Naive B cell (primary cell): Measurements from ENCODE around the gene RBPJ. TPM values are rescaled to one million over a fixed set of nuclear protein-coding genes. Genes with fewer than 3 reads are reported as not detected.

Experiments used
- ATAC-seq, 2 donors: fragments of 150-1000 bp; cut with Tn5 transposase; 2 replicates each; pipeline ENCODE4 v1.10.0; 2021; ENCODE audit warnings: low read depth in 2 of 2, mild to moderate bottlenecking in 2 of 2, moderate library complexity in 2 of 2
- DNase-seq: peaks from one replicate; pipeline ENCODE4 v3.0.0; 2022
- H3K27ac Mint-ChIP-seq, 6 donors: one replicate each; pipeline ENCODE4 v1.8.0; 2020 to 2022; ENCODE audit warnings: mild to moderate bottlenecking in 6 of 6, mixed read lengths in 6 of 6, moderate library complexity in 5 of 6, inconsistent platforms in 2 of 6
- H3K27me3 Mint-ChIP-seq, 3 donors: one replicate each; pipeline ENCODE4 v1.8.0; 2021 to 2022; ENCODE audit warnings: mixed read lengths in 3 of 3, mild to moderate bottlenecking in 1 of 3
- H3K36me3 Mint-ChIP-seq, 2 donors: one replicate each; pipeline ENCODE4 v1.8.0; 2020 to 2022; ENCODE audit warnings: mixed read lengths in 2 of 2, inconsistent platforms in 1 of 2, mild to moderate bottlenecking in 1 of 2
- H3K4me1 Mint-ChIP-seq, 3 donors: one replicate each; pipeline ENCODE4 v1.8.0; 2020 to 2022; ENCODE audit warnings: mixed read lengths in 3 of 3, inconsistent platforms in 1 of 3, mild to moderate bottlenecking in 1 of 3, moderate library complexity in 1 of 3
- H3K4me3 Mint-ChIP-seq, 8 donors: one replicate each; pipeline ENCODE4 v1.8.0; 2020 to 2022; ENCODE audit warnings: mild to moderate bottlenecking in 8 of 8, mixed read lengths in 8 of 8, moderate library complexity in 8 of 8, inconsistent platforms in 2 of 8
- H3K9me3 Mint-ChIP-seq, 7 donors: one replicate each; pipeline ENCODE4 v1.8.0; 2020 to 2022; ENCODE audit warnings: mixed read lengths in 7 of 7, mild to moderate bottlenecking in 5 of 7, inconsistent platforms in 2 of 7, moderate library complexity in 1 of 7
- polyA plus RNA-seq, 6 donors: library from polyadenylated mRNA; unstranded; fragments of 300-500 nt; fragmentation: Illumina TruSeq; gene quantifications; one replicate each; pipeline ENCODE4 v1.2.3, GENCODE V29; 2021; ENCODE audit warnings: low read depth in 6 of 6

The RBPJ gene
- polyA plus RNA-seq, 6 donors from 2014 or later = 35.7 to 82.1 (median 49.6) TPM

DNA sequence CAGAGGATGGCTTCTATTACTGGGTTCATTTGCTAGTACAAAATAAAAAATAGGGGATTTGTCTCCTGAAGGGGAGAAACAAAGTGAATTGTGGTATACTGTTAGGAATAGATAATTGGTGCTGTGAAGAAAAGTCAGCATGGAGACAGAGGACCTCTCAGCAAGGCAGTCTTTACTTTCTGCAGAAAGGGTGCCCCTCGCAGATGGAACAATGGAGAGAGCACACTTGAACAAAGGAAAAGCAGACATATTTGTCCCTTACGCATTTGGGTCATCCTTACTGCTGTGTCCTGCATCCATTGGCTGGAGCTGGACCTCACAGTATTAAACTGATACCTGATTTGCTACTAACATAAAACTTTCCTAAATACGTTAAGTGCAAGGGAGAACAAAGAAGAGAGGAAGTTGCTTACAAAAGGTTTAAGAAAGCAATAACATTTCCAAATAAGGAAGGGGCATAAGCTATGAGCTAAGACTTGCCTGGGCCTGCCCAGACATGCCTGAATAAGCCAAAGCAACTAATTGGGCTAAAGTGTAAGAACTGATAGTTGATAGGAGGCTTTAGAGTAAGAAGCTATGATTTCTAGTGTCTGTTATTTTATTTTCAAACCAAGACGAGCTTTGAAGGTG is 85.6 kb downstream of the RBPJ start:
- H3K36me3 Mint-ChIP-seq = peaks cover 17 to 23% of the 10 kb centered on the region in 2 donors
- ATAC-seq = no peak
- no peak overlapping the region for H3K4me3 Mint-ChIP-seq
- no peaks in the 10 kb centered on the region for H3K27me3 Mint-ChIP-seq
- peaks cover 8 to 14% (median 10%) of the 10 kb centered on the region in 3 donors for H3K4me1 Mint-ChIP-seq
- H3K27ac Mint-ChIP-seq = no peak overlapping the region
- H3K9me3 Mint-ChIP-seq = peaks cover 3 to 20% (median 11%) of the 10 kb centered on the region in 7 donors
- no peak for DNase-seq

DNA sequence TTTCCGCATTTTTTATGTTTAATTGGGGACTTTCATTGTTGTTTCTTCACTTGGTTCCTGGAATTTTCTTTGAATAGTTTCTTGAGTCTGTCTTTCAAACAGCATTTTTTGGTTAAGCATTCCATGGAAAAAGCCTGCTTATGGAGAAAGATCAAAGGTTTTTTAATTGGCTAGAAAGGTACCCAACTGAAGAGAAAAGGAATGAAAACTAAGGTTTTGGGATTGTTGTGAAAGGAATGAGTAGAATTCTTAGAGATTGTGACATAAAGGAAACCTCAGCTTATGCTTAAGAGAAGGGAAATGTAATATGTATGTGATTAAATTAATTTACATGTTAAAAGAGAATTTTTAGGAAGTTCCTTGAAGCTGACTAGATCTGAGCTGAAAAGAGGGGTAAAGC is 86.7 kb downstream of the RBPJ start:
- H3K36me3 Mint-ChIP-seq = peaks cover 17 to 23% of the 10 kb centered on the region in 2 donors
- H3K4me1 Mint-ChIP-seq = peaks cover 2 to 6% (median 4%) of the 10 kb centered on the region in 3 donors
- H3K27me3 Mint-ChIP-seq = no peaks in the 10 kb centered on the region
- H3K9me3 Mint-ChIP-seq = peaks cover 3 to 20% (median 11%) of the 10 kb centered on the region in 7 donors
- no peak overlapping the region for H3K4me3 Mint-ChIP-seq
- ATAC-seq (no peak), DNase-seq (no peak)
- peak overlapping the region in 1 of 6 donors; percentile 29 for H3K27ac Mint-ChIP-seq

DNA sequence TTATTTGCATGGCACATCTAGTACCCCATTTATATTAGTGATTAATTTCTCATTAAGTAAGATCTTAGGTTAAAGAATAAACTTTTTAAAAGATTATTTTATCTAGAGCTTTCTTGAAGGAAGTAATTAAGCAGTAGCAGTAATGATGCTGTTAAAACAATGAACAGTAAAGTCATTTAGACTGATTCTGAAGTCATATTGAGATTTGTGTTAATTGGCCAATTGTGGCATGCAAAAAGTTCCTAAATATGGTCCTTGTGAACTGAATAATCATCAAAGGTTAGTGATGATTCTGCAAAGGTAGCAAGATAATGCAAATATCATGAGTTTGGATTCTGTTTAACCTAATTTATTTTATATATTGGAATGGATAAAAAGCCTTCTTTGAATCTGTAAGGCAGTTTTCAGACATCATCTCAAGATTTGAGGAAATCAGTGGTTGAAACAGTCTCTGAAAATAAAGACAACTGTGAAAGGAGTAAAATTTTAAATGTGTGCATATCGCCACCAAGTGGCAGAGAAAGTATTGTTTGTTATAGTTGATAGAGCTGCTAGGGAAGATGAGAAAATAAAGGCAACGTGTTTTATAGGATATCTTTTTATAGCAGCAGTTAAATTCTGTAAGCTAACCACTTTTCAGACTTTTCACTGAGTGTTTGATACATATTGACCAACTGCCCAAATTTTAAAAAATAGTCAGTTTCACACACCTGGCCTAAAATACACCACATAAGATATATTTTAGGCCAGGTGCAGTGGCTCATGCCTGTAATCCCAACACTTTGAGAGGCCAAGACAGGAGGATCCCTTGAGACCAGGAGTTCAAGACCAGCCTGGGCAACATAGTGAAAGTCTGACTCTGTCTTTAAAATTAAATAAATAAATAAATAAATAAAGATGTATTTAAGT is 89.8 kb downstream of the RBPJ start:
- H3K27me3 Mint-ChIP-seq = no peaks in the 10 kb centered on the region
- H3K9me3 Mint-ChIP-seq = peaks cover 3 to 18% (median 11%) of the 10 kb centered on the region in 7 donors
- no peak overlapping the region for H3K4me3 Mint-ChIP-seq
- H3K4me1 Mint-ChIP-seq = no peaks in the 10 kb centered on the region
- no peak overlapping the region for H3K27ac Mint-ChIP-seq
- DNase-seq (peak; percentile 43), ATAC-seq (peak in 1 of 2 donors; percentile 43)
- H3K36me3 Mint-ChIP-seq = peaks cover 20 to 21% of the 10 kb centered on the region in 2 donors

DNA sequence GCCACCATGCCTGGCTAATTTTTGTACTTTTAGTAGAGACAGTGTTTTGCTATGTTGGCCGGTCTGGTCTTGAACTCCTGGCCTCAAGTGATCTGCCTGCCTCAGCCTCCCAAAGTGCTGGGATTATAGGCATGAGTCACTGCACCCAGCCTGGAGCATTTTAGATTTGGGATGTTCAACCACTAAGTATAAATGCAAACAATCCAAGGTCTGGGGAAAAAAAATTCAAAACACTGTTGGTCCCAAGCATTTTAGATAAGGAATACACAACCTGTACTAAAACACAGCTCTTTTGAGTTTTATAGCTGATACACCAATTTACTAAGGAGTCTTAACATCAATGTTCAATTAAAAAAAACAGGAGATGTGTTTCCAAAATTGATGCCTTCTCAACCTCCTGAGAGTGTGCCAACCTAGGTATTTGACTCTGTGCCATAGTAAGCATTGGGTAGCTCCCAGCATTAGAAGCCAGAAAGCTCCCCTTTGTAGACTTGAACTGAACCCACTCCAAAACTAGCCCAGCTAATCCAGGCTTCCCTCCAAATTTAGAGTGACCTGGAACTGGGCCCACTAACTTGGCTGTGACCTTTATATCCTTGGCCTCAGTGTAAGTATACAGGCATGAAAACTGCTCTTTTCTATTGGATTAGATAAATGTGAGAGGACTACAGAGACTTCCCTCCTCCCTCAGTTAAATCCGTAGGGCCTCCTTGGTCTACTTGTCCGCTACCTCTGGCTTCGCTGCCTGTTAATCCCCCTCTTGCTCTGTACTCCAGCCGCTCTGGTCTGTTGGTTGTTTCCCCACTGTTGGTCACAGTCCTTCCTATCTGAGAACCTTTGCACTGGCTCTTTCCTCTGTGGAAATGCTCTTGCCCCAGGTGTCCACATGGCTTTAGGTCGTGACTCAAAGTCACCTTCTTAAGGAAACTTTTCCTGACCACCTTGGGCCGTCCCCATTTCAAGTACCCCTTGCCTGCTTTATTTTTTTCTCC is 91.9 kb downstream of the RBPJ start:
- ATAC-seq = no peak
- Mint-ChIP-seq H3K36me3 (peaks cover under 1 to 3% of the 10 kb centered on the region in 2 donors), H3K9me3 (no peaks in the 10 kb centered on the region)

DNA sequence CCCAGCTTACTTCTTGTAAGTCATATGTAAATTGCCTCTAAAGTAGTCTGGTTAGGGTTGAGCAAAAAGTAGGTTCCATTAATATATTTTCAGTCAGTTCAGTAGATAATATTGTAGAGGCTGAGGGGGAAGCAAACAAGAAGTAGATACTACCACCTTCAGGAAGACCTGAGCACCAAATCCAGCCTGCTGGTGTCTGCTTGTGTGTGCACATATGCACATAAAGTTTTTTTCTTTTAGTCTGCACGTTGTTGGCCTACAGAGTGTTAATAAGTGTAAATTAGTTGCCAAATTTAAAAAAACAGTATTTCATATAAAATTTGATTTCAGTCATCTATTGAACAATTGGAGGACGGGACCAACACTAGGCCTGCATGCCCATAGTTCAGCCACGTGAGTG is 92.8 kb downstream of the RBPJ start:
- Mint-ChIP-seq H3K9me3 (no peaks in the 10 kb centered on the region), H3K36me3 (peaks cover 0 to 7% of the 10 kb centered on the region in 2 donors), H3K4me1 (no peaks in the 10 kb centered on the region), H3K27ac (peak overlapping the region in 1 of 6 donors; percentile 19), H3K27me3 (no peaks in the 10 kb centered on the region), H3K4me3 (no peak overlapping the region)
- no peak for DNase-seq
- no peak for ATAC-seq

More for the DNA sequence above, 91.9 kb downstream of the RBPJ start:
- Mint-ChIP-seq H3K4me3 (no peak overlapping the region), H3K27me3 (no peaks in the 10 kb centered on the region), H3K27ac (no peak overlapping the region), H3K4me1 (no peaks in the 10 kb centered on the region)
- DNase-seq = no peak

DNA sequence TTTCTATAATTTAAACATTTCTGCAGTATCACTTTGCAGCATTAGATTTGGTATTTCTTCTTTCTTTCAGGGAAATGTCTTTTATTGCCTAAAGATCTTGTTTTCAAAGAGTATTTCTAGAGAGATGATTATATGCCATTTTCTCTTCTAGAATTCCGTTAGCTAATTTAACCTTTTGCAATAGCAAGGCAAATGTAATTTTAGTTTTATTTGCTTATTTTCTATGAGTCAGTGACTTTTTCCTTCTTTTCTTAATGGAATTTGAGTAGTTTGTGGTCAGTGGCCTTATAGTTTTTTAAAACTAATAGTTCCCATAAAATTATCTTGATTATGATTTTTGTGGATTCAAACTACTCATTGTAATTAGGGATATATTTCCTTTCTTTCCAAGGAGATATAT is 97.3 kb downstream of the RBPJ start:
- Mint-ChIP-seq H3K27me3 (no peaks in the 10 kb centered on the region), H3K4me3 (no peak overlapping the region), H3K36me3 (peaks cover 20 to 26% of the 10 kb centered on the region in 2 donors), H3K4me1 (no peaks in the 10 kb centered on the region), H3K9me3 (peaks cover 0 to 5% (median 2%) of the 10 kb centered on the region in 7 donors), H3K27ac (no peak overlapping the region)
- no peak for DNase-seq
- ATAC-seq = no peak

DNA sequence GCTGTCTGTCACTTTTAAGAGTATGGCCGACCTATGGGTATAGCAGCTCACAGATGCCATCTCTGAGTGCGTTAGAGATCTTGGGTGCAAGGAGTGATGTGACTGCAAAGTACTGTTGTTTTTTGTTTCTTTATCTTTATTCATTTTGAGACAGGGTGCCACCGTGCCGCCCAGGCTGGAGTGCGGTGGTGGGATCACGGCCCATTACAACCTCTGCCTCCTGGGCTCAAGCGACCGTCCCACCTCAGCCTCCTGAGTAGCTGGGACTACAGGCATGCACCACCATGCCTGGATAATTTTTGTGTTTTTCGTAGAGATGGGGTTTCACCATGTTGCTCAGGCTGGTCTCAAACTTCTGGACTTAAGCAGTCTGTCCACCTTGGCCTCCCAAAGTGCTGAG is 98.0 kb downstream of the RBPJ start:
- H3K9me3 Mint-ChIP-seq = peaks cover 0 to 5% (median 2%) of the 10 kb centered on the region in 7 donors
- no peak overlapping the region for H3K4me3 Mint-ChIP-seq
- H3K27me3 Mint-ChIP-seq = no peaks in the 10 kb centered on the region
- DNase-seq = no peak
- no peak for ATAC-seq
- peaks cover 23 to 27% of the 10 kb centered on the region in 2 donors for H3K36me3 Mint-ChIP-seq
- H3K4me1 Mint-ChIP-seq = no peaks in the 10 kb centered on the region
- no peak overlapping the region for H3K27ac Mint-ChIP-seq

DNA sequence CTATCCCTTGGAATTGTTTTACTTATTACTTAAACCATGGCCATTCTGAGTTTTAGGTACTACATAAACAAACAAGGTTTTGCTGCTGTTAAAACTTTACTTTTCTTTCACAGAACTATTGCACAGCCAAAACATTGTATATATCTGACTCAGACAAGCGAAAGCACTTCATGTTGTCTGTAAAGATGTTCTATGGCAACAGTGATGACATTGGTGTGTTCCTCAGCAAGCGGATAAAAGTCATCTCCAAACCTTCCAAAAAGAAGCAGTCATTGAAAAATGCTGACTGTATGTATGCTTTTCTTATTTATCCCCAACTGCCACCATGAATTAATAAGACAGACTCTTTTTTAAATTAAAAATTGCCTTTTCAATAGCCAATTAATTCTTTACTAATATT is 99.6 kb downstream of the RBPJ start:
- ATAC-seq = no peak
- no peak for DNase-seq
- Mint-ChIP-seq H3K4me3 (no peak overlapping the region), H3K9me3 (peaks cover 0 to 5% (median 2%) of the 10 kb centered on the region in 7 donors), H3K27me3 (no peaks in the 10 kb centered on the region), H3K36me3 (peaks cover 23 to 31% of the 10 kb centered on the region in 2 donors), H3K4me1 (no peaks in the 10 kb centered on the region), H3K27ac (no peak overlapping the region)

DNA sequence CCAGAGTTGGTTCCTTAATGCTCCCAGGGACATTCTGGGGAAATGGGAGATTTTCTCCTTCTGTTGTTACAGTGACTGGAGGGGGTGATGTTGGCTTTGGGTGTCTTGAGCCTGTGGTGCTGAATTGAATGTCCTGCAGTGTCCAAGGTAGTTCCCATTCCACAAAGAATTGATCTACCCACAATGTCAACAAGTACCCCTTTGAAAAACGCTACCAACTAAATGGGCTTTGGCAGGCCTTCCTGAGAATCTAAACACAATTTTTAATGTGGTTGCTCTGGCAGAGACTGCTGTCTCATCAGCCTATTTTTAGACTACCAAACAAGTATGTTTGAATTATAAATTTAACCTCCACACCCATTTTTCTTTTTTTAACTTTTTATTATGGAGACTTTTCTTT is 100.1 kb downstream of the RBPJ start:
- no peaks in the 10 kb centered on the region for H3K4me1 Mint-ChIP-seq

DNA sequence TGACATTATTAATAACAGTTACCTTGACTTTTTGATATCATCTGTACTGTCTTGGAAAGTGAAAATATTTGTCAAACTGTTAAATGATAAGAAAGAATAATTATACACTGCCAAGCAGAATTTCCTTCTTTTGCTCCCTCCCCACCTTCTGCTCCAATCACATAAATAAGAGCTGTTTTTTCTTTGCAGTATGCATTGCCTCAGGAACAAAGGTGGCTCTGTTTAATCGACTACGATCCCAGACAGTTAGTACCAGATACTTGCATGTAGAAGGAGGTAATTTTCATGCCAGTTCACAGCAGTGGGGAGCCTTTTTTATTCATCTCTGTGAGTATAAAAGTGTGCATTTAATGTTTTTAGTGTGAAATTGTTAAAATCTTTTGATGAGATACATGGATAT is 103.3 kb downstream of the RBPJ start:
- H3K4me3 Mint-ChIP-seq = no peak overlapping the region
- no peak for ATAC-seq
- no peaks in the 10 kb centered on the region for H3K27me3 Mint-ChIP-seq
- peaks cover 26 to 40% of the 10 kb centered on the region in 2 donors for H3K36me3 Mint-ChIP-seq
- H3K4me1 Mint-ChIP-seq = no peaks in the 10 kb centered on the region
- peaks cover 0 to 5% (median 2%) of the 10 kb centered on the region in 7 donors for H3K9me3 Mint-ChIP-seq
- no peak overlapping the region for H3K27ac Mint-ChIP-seq
- no peak for DNase-seq

More for the DNA sequence above, 100.1 kb downstream of the RBPJ start:
- DNase-seq (no peak), ATAC-seq (no peak)
- Mint-ChIP-seq H3K4me3 (no peak overlapping the region), H3K27me3 (no peaks in the 10 kb centered on the region), H3K36me3 (peaks cover 23 to 29% of the 10 kb centered on the region in 2 donors), H3K9me3 (peaks cover 0 to 5% (median 2%) of the 10 kb centered on the region in 7 donors), H3K27ac (no peak overlapping the region)

DNA sequence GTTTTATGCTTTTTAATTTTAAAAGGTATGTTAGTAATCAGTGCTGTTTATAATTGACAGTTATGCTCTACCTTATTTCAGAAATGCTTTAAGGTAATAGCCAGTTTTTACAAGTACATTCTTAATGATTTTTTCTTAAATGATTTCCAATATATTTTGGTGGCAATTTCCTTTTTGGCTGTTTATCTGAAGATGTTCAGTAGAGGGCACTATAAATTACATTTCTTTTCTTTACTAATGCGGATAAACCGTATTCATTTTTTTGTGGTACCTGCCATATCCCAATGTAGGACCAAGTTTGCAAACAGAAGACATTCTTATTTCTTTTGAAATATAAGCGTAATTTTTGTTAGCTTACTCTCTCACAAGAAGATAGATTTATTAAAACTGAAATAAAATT is 104.0 kb downstream of the RBPJ start:
- H3K4me3 Mint-ChIP-seq = no peak overlapping the region
- no peak for DNase-seq
- H3K27me3 Mint-ChIP-seq = no peaks in the 10 kb centered on the region
- H3K4me1 Mint-ChIP-seq = no peaks in the 10 kb centered on the region
- peaks cover 0 to 5% (median 2%) of the 10 kb centered on the region in 7 donors for H3K9me3 Mint-ChIP-seq
- ATAC-seq = no peak
- H3K36me3 Mint-ChIP-seq = peaks cover 33 to 40% of the 10 kb centered on the region in 2 donors
- H3K27ac Mint-ChIP-seq = no peak overlapping the region

DNA sequence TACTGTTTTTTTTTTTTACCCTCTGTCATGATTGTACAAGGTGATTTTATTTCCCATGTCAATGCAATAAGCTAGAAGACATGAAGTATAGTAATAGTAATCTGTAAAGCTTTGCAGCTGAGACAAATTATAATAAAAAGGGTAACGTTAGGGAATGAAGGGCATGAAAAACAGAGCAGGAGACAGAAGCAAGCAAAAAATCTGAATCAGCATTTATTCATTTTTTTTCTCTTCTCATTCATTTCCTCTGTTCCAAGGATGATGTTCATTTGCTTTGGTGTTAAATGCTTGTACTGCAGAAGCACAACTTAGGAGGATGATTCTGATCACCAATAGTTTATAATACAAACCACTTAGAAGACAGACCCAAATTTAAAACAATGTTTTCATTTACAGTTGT is 105.1 kb downstream of the RBPJ start:
- no peak for DNase-seq
- Mint-ChIP-seq H3K36me3 (peaks cover 37 to 40% of the 10 kb centered on the region in 2 donors), H3K27me3 (no peaks in the 10 kb centered on the region), H3K4me1 (no peaks in the 10 kb centered on the region), H3K4me3 (no peak overlapping the region), H3K27ac (no peak overlapping the region), H3K9me3 (peaks cover 0 to 5% (median 2%) of the 10 kb centered on the region in 7 donors)
- no peak for ATAC-seq

DNA sequence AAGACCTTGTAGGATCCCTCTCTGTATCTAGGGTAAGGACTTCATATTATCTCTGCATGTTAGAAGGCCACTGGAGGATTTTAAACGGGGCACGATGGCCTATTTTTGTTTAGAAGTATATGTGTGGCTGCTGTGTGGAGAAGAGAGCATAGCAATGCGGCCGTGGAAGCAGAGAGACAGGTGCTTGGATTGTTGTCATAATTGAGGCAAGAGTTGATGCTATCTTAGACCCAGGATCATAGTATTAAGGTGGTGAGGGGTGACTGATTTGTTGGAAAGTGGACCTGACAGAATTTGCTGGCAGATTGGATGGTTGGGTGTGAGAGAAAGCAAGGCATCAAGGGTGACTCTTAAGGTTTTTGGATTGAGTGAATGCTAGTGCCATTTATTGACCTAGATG is 106.1 kb downstream of the RBPJ start:
- peaks cover 36 to 41% of the 10 kb centered on the region in 2 donors for H3K36me3 Mint-ChIP-seq
- H3K27me3 Mint-ChIP-seq = no peaks in the 10 kb centered on the region
- H3K4me1 Mint-ChIP-seq = no peaks in the 10 kb centered on the region
- no peak for DNase-seq
- H3K4me3 Mint-ChIP-seq = no peak overlapping the region
- no peak for ATAC-seq
- H3K9me3 Mint-ChIP-seq = peaks cover 0 to 5% (median 2%) of the 10 kb centered on the region in 7 donors
- H3K27ac Mint-ChIP-seq = peak overlapping the region in 2 of 6 donors; percentile 5 to 15
